GM19193 (cell line): ENCODE measurements around the gene TMEFF1.

Experiments used
- POLR2A ChIP-seq: IDR thresholded peaks from 4 replicates; pipeline ENCODE4 v1.6.1; 2011; ENCODE audit not compliant: insufficient read depth, insufficient read length; ENCODE audit errors: extremely low read depth

Gene TMEFF1, protein sequence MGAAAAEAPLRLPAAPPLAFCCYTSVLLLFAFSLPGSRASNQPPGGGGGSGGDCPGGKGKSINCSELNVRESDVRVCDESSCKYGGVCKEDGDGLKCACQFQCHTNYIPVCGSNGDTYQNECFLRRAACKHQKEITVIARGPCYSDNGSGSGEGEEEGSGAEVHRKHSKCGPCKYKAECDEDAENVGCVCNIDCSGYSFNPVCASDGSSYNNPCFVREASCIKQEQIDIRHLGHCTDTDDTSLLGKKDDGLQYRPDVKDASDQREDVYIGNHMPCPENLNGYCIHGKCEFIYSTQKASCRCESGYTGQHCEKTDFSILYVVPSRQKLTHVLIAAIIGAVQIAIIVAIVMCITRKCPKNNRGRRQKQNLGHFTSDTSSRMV

DNA sequence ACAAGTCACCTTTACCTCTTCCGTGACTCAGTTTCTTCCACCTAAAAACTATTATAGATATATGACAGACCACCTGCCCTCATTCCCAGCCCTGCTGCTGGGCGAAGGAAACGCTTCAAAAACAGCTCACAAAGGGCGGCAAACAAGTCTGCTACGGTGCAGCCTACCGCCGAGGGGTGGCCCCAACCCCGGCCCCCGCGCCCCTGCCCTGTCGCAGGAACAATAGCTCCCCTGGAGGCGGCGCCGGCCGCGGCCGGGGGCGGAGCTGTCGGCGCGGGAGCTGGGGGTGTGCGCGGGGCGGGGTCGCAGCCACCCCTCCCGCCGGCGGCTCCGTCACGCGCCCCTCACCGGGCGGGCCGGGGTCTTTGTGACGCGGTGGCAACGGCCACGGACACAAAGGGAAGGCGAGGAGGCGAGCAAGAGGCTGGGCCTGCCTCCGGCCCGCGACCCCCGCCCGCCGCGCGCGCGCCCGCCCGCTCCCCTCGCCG is at the start of gene TMEFF1:
Gene TMEFF1, plus strand, starts transcription at position 362 of the 488 bp plus-strand sequence. CDS start 396 bp downstream, outside the sequence.
- TF ChIP-seq POLR2A, result no peak

DNA sequence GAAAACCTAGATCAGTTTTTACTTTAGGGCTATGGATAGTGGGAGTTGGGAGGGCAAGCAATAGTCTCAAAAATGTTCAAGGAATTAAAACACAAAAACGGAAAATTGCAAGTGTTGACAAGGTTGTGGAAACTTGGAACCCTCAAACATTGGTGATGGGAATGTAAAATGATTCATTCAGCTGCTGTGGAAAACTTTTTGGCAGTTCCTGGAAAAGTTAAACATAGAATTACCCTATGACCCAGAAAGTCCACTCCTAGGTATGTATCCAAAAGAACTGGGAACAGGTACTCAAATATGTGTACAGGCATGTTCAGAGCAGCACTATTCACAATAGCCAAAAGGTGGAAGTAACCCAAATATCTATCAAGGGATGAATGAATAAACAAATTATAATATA is 47.2 kb upstream of the TMEFF1 start:
- no peak for TF ChIP-seq POLR2A

DNA sequence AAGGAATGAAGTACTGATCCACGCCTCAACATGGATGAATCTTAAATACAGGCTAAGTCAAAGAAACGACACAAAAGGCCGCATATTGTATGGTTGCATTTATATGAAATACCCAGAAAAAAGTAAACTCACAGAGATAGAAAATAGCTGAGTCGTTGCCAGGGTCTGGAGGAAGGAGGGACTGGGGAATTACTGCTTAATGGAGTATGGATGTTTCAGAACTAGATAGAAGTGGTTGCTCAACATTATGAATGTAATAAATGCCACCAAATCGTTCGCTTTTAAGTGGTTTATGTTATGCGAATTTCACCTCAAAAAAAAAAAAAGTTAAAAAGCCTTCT is 46.8 kb upstream of the TMEFF1 start:
- TF ChIP-seq POLR2A, result no peak

DNA sequence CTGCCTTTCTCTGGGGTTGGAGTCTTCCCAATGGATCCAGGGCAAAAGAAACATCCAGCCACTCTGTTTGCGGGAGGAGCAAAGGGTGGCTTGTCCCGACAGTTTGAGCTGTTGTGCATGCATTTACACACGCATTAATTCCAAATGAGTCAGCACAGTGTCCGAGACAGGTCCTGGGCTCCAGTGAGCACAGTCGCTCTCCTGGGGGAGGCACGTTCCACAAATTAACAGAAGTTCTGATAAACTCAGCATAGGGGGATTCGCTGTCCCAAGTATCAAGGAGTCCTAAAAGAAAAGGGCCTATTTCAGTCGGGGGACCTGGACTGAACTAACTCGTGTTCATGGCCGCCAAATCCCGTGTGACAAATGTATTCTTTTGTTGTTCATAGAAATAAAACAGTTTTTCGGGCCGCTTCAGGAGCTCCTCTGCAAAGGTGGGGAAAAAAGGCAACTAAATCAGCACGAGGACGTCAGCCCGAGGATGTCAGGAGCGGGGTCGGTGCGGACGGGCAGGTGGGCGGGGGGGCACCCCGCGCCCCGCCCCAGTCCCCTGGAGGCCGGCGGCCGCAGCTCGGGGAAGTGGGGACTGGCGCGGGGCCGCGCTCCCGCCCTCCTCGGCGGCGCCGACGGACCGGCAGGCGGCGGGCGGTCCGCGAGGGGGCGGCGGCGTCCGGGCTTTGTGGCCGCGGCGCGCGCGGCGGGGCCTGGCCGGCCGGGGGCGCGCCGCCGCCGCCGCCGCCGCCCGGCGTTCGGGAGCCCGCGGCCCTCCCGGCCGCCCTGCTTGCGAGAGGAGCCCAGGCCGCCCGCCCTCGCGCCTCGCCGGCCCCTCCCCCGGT is 46.2 kb upstream of the TMEFF1 start, which contains the start of gene MSANTD3:
Gene MSANTD3, plus strand, starts transcription at position 614 of the 836 bp plus-strand sequence. CDS start 14,796 bp downstream, outside the sequence.
- TF ChIP-seq POLR2A, result no peak

DNA sequence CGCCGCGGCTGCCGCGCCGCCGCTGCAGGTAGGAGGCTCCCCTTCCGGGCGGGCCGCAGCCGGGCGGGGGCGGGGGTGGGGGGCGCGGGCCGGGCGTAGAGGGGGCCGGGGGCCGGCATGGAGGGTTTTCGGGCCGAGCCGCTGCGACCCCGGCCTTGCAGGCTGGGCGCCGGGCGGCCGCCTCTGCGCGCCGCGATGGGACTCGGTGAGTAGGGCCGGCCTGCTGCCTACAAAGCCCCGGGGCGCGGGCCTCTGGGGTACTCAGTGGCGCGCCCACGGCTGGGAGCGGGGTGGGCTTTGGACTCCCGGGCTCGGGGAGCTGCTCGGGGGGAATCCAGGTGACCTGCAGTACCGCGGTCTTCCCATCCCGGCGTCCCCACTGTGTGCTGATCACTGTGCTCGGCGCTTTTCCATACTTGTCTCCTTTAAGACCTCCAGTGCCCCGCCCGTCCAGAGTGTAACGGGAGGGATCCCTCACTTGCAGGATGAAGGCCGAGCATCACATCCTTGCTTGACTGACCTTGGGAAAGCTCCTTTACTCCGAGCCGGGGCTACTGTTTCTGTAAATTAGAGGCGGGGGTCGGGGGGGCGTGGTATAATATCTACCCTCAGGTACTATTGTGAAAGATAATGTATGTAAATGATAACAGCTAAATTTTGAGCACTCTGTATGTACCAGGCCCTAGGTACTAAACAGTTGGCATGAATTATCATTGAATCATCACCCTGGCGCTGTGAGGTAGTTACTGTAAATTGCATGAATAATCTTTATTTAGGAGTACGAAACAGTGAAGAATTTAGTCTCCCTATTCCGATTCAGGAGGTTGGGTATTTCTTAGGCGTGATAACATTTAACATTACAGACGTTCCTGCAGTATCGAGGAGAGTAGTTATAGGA is 45.3 kb upstream of the TMEFF1 start:
- TF ChIP-seq POLR2A, result no peak

DNA sequence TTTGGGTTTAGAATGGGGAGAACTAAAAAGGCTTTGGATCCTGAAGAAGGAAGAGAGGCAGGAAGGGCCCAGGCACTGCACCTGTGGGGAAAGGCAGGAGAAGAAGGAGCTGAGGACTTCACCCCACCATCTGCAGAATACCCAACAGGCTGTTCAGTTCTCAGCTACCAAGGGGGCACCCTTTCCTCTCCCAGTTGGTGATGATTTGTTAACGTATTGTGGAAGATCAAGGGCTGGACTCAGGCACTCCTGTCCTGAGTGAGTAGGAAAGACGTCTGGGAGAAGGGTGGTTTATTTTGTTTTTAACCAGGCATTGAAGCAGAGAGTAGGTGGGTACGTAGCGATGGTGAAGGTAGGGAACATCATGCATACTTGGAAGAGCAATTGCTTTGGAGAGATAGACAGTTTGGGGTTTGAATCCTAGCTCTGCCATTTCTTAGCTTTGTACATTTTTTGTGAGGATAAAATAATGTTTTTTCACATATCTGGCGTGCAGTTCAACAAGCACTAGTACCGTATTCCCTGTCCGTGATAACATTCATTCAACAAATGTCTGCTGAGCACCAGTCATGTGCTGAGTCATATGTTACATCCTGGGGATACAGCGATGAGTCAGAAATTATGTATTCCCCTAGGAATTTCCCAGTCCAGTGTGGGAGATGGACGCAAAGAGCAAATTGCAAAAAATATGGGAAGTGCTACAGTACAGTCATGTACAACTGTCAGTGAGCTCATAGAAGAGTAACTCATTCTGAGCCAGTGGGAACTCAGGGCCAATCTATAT is 43.9 kb upstream of the TMEFF1 start:
- TF ChIP-seq POLR2A, result no peak

DNA sequence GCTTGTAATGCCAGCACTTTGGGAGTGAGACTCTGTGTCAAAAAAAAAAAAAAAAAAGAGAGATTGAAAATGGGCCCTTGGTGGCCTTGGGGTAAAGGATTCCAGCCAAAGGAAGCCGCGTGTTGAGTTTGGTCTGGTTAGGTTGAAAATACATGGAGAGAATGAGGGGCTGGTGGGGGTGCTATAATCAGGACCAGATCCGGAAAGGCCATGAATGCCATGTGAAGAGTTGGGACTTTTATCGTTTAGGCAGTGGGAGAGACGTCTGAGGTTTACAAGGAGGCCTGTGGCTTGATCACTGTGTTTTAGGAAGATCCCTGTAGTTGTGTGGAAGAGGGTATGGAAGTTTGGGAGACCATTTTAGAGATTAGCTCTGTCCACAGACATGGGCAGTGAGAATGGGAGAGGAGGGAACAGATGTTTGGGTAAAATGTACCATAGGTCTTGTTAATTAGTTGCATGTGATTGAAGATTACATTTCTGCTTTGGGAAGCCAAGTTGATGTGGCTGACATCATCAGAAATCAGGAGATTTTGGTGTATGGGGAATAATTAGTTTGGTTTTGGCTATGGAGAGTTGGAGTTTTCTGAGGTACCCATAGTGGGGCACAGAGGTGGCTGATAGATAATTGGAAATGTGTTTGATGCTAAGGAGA is 42.5 kb upstream of the TMEFF1 start:
- TF ChIP-seq POLR2A, result no peak

DNA sequence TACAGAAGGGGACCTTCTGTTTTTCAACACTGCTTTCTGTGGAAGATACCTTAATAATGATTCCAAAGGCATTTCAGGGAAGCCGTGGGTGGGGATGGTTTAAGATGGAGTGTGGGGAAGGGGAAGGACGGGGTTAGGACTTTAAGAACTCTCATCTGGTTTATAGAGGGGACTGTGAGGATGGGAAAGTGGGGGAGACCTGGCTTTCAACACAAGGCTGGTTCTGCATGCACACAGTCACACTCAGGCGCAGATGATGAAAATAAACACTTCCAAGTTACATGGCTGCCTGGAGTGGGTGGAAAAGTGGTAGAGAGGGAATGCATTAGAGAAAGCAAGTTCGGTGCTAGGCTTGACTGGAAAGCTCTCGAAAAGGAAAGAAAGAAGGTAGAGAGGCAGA is 41.1 kb upstream of the TMEFF1 start:
- no peak for TF ChIP-seq POLR2A

DNA sequence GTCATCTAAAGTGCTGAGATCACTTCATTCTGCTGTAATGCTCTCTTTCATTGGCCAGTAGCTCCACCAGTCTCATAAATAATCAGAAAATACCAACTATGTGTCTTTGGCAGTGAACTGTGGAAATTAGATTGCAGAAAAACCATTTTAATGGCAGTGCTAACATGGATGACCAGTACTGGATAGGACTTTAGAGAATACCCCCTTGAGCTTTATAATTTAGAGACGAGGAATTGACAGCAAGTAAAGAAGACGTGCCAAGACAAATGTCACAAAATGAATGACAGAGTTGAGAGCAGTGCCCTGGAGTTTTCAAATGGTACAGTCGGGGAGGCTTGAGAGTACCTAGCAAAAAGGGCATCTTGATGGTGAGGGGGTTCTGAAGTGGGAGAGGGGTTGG is 40.2 kb upstream of the TMEFF1 start:
- TF ChIP-seq POLR2A, result no peak

DNA sequence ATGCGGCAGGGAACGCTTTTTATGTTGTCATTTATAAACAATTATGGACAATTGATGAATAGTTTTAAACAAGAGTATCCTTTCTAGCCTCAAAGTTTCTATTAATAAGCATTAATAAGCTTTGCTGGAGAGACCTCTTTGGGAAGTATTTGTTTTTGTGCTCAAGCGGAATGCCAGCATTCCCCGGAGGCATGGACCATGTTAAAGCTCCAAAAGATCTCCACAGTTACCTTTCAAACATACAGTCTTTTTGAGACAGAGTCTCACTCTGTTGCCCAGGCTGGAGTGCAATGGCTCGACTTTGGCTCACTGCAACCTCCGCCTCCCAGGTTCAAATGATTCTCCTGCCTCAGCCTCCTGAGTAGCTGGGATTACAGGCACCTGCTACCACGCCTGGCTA is 36.4 kb upstream of the TMEFF1 start:
- no peak for TF ChIP-seq POLR2A

DNA sequence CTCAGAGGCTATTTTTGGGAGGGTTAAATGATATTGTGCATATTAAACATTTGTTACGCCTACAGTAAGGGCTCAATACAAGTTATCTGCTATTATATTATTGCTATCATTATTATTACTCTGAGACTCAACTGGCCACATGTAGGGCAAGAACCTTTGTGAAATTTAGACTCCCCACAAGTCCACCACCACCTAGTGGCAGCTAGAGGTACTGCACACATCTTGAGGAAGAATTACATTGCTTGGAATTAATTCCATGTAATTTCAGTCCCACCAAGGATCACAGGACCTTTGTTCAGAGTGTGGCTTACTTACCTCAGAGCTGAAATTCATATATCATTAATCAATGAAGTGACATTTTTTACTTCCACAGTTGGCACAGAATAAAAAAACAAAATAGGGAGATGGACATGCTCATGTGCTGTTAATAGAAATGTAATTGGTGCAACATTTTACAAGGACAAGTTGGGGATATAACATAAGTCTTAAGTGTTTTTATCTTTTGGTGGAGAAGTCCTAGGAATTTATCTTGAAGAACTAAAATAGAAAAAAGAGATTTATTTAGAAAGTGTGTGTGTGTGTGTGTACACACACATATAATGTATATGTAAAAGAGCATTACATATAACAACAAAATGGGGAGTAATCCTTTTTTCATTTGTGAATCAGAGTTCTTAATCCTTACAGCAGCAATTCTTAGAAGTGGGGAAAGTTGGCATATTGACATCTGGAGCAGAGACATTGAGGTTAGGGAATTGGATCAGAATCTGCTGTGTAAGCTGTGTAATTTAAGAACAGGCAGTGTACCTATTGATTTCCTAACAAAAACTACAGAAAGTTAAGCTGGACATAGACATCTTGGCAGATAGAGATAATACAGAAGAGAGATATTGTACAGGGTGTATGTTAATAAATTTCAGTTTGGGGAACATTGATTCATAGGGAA is 34.8 kb upstream of the TMEFF1 start:
- TF ChIP-seq POLR2A, result no peak

DNA sequence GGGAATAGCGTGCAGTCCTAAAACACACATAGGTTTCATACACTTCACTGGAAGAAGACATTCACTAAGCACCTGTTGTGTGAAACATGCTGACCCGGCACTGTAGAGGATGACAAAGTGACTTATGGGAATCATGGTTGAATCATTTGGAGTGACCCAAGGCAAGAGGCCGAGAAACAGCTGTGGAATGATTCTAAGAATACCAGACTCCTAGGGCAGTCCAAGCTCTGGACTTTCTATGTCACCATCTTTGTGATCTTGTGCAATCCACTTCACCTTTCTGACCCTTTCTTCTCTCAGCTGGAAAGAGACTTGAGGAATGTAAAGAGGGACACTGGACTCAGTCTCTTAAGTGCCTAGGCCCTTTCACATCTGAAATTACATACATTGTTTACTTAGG is 32.9 kb upstream of the TMEFF1 start:
- TF ChIP-seq POLR2A, result no peak
